Measurements from ENCODE around the gene ZNF516. TPM values are rescaled to one million over a fixed set of nuclear protein-coding genes. Genes with fewer than 3 reads are reported as not detected.

ZNF516 gene
- total RNA-seq, 6 experiments from 2014 or later: 10.2 to 16.0 (median 13.7) TPM

DNA sequence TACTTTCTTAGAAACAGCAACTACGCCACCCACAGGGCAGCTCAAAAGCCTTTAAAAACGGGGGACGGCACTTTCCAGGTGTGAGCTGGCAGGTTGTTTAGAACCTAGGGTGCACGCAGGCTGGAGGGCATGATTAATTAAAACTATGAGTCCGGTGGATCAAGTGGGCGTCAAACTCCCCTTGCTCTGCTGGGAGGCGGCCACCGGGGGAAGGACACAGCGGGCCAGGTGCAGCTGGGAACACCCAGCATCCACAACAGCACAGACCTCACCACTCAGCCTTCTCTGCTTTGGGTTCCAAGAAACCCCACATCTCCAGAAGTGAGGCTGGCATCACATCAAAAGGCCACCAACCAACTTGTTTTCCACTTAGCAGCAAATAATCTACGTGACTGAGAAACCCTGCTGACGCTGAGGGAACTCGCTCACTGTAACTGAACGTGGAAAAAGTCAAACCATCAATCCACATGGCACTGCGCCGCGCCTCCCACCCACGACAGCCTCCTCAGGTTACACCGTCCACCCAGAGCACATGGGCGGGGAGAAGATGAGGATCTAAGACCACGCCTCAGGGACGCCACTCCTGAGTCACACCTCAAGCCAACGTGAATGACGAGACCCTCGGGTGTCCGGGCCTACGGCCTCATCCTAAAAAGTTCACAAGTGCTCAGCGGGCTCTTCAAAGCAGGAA, 118.2 kb downstream of the ZNF516 start:
- H3K27ac ChIP-seq: no peak overlapping the region
- ATAC-seq (no peak), DNase-seq (no peak)

GRCh38 chr18:76376225-76376624, 118.8 kb downstream of the ZNF516 start:
- H3K4me1 ChIP-seq: peaks cover 0 to 12% (median 2%) of the 10 kb centered on the region in 4 donors
- H3K4me3 ChIP-seq: no peak overlapping the region
- intact Hi-C loops (cut with DNase I): no loop called here
- no peak for TF ChIP-seq POLR2A (IDR thresholded peaks at IDR 0.05)
- TF ChIP-seq, protein P1, sequence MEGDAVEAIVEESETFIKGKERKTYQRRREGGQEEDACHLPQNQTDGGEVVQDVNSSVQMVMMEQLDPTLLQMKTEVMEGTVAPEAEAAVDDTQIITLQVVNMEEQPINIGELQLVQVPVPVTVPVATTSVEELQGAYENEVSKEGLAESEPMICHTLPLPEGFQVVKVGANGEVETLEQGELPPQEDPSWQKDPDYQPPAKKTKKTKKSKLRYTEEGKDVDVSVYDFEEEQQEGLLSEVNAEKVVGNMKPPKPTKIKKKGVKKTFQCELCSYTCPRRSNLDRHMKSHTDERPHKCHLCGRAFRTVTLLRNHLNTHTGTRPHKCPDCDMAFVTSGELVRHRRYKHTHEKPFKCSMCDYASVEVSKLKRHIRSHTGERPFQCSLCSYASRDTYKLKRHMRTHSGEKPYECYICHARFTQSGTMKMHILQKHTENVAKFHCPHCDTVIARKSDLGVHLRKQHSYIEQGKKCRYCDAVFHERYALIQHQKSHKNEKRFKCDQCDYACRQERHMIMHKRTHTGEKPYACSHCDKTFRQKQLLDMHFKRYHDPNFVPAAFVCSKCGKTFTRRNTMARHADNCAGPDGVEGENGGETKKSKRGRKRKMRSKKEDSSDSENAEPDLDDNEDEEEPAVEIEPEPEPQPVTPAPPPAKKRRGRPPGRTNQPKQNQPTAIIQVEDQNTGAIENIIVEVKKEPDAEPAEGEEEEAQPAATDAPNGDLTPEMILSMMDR (IDR thresholded peaks at IDR 0.05): no peak
- peaks cover 0 to 22% (median 8%) of the 10 kb centered on the region in 4 donors for H3K36me3 ChIP-seq
- DNase-seq: no peak
- H3K27ac ChIP-seq: no peak overlapping the region
- no peaks in the 10 kb centered on the region for H3K27me3 ChIP-seq
- WGBS (ENCODE audit: insufficient coverage, low coverage, low lambda C conversion rate, missing lambda C conversion rate): 80% methylated on average over 1 of the region's 2 CpGs
- no peak for ATAC-seq
- H3K9me3 ChIP-seq: no peaks in the 10 kb centered on the region

More for the DNA sequence above, 118.2 kb downstream of the ZNF516 start:
- no peaks in the 10 kb centered on the region for H3K27me3 ChIP-seq
- no peak overlapping the region for H3K4me3 ChIP-seq
- H3K36me3 ChIP-seq: peaks cover 0 to 18% (median 8%) of the 10 kb centered on the region in 4 donors
- intact Hi-C loops (cut with DNase I): no loop called here
- no peaks in the 10 kb centered on the region for H3K9me3 ChIP-seq
- 82% methylated on average over 15 of the region's 27 CpGs for WGBS (ENCODE audit: insufficient coverage, low coverage, low lambda C conversion rate, missing lambda C conversion rate)
- peaks cover 0 to 12% (median 2%) of the 10 kb centered on the region in 4 donors for H3K4me1 ChIP-seq
- no peak for TF ChIP-seq POLR2A (IDR thresholded peaks at IDR 0.05)
- TF ChIP-seq, protein P1 (IDR thresholded peaks at IDR 0.05): no peak

DNA sequence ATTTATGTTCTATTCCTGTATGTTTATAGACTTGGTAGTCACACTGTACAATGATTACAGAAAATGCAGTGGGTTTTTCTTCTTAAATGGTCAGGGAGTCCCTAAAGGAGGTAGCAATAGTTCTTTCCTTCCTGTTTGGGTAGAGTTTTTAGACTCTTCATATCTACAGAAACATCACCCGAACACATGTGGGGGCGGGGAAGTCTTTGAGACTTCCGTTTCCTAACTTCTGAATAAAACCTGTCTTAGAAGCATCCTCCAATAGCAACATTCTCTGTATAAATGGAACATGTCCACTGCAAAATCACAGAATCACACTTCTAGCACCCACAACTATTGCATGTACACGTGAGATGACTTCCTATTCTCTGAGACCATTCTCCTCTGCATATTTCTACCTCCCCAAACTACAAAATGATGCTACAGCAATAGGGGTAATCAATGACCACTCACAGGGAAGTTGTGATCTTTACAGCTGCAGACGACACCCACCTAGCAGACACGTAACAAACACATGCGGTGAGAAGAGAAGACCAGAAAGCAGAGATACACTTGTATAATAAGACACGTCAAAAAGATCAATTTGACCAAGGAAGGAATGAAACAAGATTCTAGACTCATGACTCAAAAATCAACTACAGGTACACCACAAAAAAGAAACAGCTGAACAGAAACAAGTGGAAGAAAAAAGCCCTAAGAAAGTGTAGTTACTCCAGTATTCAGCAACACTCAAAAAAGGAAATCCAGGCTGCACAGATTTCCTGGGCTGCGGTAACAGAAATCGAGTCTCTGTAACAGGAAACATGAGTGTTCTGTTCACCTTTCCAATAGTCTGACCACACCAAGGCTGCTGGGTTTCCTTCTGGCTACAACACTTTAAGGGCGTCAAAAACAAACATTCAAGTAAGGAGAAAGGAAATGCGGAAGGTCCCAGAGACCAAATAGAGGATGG, 120.4 kb downstream of the ZNF516 start:
- no peaks in the 10 kb centered on the region for H3K27me3 ChIP-seq
- TF ChIP-seq, protein P1 (IDR thresholded peaks at IDR 0.05): no peak
- no peak for TF ChIP-seq POLR2A (IDR thresholded peaks at IDR 0.05)
- H3K4me3 ChIP-seq: no peak overlapping the region
- no peaks in the 10 kb centered on the region for H3K9me3 ChIP-seq
- H3K27ac ChIP-seq: no peak overlapping the region
- WGBS (ENCODE audit: insufficient coverage, low coverage, low lambda C conversion rate, missing lambda C conversion rate): 66% methylated on average over 12 of the region's 12 CpGs
- ATAC-seq: no peak
- intact Hi-C loops (cut with DNase I): no loop called here
- H3K4me1 ChIP-seq: peaks cover 0 to 12% (median 2%) of the 10 kb centered on the region in 4 donors
- peaks cover 0 to 34% (median 10%) of the 10 kb centered on the region in 4 donors for H3K36me3 ChIP-seq
- DNase-seq: no peak

- H3K27me3 ChIP-seq: no peaks in the 10 kb centered on the region
- ATAC-seq (no peak), DNase-seq (no peak)
- H3K4me3 ChIP-seq: no peak overlapping the region
- no peaks in the 10 kb centered on the region for H3K9me3 ChIP-seq
- peaks cover 0 to 22% (median 5%) of the 10 kb centered on the region in 4 donors for H3K36me3 ChIP-seq
- intact Hi-C loops (cut with DNase I): no loop called here
- 96% methylated on average over 5 of the region's 5 CpGs for WGBS (ENCODE audit: insufficient coverage, low coverage, low lambda C conversion rate, missing lambda C conversion rate)
- no peak overlapping the region for H3K27ac ChIP-seq
- peaks cover 0 to 12% (median 2%) of the 10 kb centered on the region in 4 donors for H3K4me1 ChIP-seq
- TF ChIP-seq POLR2A (IDR thresholded peaks at IDR 0.05): no peak
- TF ChIP-seq, protein P1 (IDR thresholded peaks at IDR 0.05): no peak
Measured at GRCh38 chr18:76373297-76373696, 121.7 kb downstream of the ZNF516 start.
